Small intestine (tissue), 16 donors: ENCODE results near the gene CATSPER1. TPM values are rescaled to one million over a fixed set of nuclear protein-coding genes. Genes with fewer than 3 reads are reported as not detected.
A peak's percentile ranks its signal among the peaks of the same experiment; 100 is the strongest.

Experiments
- DNase-seq, 2 donors: peaks; one replicate each; pipeline versions ENCODE4 v3.0.0 to v3.0.0-alpha.2; 2013
- FAIRE-seq: peaks from 2 replicates; lab custom pipeline; 2012; peaks lifted over from hg19 to GRCh38; lab: Jason Lieb, UNC
- H3K27ac ChIP-seq, 3 donors: one replicate each; pipeline ENCODE4 v1.5.1; 2013; ENCODE audit warnings: low read length in 2 of 3, mild to moderate bottlenecking in 2 of 3, control low read depth in 1 of 3, inconsistent platforms in 1 of 3, low read depth in 1 of 3, moderate library complexity in 1 of 3
- H3K27me3 ChIP-seq, 3 donors: one replicate each; pipeline ENCODE4 v1.6.1; 2013; ENCODE audit warnings: low read length in 3 of 3, inconsistent platforms in 1 of 3; ENCODE audit not compliant: control insufficient read depth in 3 of 3, insufficient read depth in 3 of 3
- H3K36me3 ChIP-seq, 3 donors: one replicate each; pipeline ENCODE4 v1.6.1; 2013; ENCODE audit warnings: low read length in 3 of 3, inconsistent platforms in 1 of 3, low read depth in 1 of 3, mild to moderate bottlenecking in 1 of 3, moderate library complexity in 1 of 3; ENCODE audit not compliant: control insufficient read depth in 3 of 3, insufficient read depth in 2 of 3
- H3K4me1 ChIP-seq, 3 donors: one replicate each; pipeline ENCODE4 v1.6.1; 2013; ENCODE audit warnings: low read length in 2 of 3, inconsistent platforms in 1 of 3, low read depth in 1 of 3, mild to moderate bottlenecking in 1 of 3, moderate library complexity in 1 of 3; ENCODE audit not compliant: control insufficient read depth in 3 of 3, insufficient read depth in 2 of 3
- H3K4me3 ChIP-seq, 3 donors: one replicate each; pipeline ENCODE4 v1.5.1; 2013; ENCODE audit warnings: low read length in 3 of 3, control low read depth in 1 of 3, inconsistent platforms in 1 of 3, low read depth in 1 of 3, mild to moderate bottlenecking in 1 of 3, moderate library complexity in 1 of 3
- H3K9me3 ChIP-seq, 2 donors: one replicate each; pipeline ENCODE4 v1.6.1; 2013; ENCODE audit warnings: low read depth in 1 of 2, low read length in 1 of 2; ENCODE audit not compliant: control insufficient read depth in 2 of 2, insufficient read depth in 1 of 2
- WGBS, 3 donors: extraction: QIAGEN DNeasy Blood & Tissue Kit; methylation state at CpG; one replicate each; pipeline ENCODE4 v1.1.7; 2013; 5-methylcytosine and 5-hydroxymethylcytosine counted together
- long read RNA-seq, 10 donors: transcript quantifications; one replicate each; lab custom pipeline, GENCODE V29; 2026
- polyA plus RNA-seq, 4 donors: library from polyadenylated mRNA; stranded (reverse) in 3 of 4; unstranded in 1 of 4; fragments of 200-250 nt in 3 of 4; fragments of 120-200 nt in 1 of 4; gene quantifications; one replicate each; pipeline versions ENCODE4 v1.2.1 to v1.2.3, GENCODE V29; 2013
- donor health status: healthy with polysubstance abuse.
- donor health status: control.
- donor health status: control.
- donor health status: Bipolar disorder and iron deficiency.
- donor health status: healthy.

Gene CATSPER1
- polyA plus RNA-seq: under 1 TPM in 1 of 4 donors, not detected in 3; 0.04 TPM
- long read RNA-seq, donor 1: 0 reads
- long read RNA-seq, donor 2: 0 reads
- long read RNA-seq, donor 3: 0 reads
- long read RNA-seq, donor 4: 0 reads
- long read RNA-seq, donor 5, partial matches to known transcripts: 131 of 131 reads
- long read RNA-seq, donor 5, other reads (novel, unspliced or antisense): 0 of 131 reads
- long read RNA-seq, donor 6, partial matches to known transcripts: 154 of 161 reads
- long read RNA-seq, donor 6, other reads (novel, unspliced or antisense): 7 of 161 reads
- long read RNA-seq, donor 7: 0 reads
- long read RNA-seq, donor 8: 0 reads
- long read RNA-seq, donor 9: 0 reads
- long read RNA-seq, donor 10: 0 reads

DNA sequence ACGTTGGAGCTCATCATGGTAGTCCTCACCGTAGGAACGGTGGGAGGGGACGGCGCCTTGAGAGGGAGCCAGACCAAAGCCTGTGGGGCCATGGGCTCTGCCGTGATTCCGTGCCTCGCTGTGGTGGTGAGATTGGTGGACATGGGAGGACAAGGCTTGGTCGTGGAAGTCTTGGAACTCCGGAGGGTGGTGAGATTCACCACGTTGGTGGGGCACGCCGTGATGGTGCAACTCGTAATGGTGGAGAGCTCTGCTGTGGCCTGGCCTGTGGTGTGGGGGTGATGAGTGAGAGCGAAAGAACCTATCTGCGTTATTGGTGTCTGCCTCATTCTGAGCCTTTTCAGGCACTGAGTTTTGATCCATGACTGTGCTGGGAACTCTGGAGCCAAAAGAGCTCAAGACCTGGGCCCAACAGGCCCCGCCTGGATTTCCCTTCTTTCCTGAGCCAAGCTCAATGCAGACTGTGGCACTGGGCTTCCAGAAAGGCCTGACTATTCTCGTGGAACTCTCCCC is at the start of gene CATSPER1:
Gene CATSPER1, minus strand, starts transcription at position 463 of the 513 bp plus-strand sequence. Its CDS starts 100 bp downstream, at position 363.
- no peak within 1 kb of the TSS for H3K4me3 ChIP-seq
- 85 to 89% (median 87%) methylated on average over 18 of the region's 18 CpGs for WGBS, 3 donors
- no peaks in the 10 kb centered on the region for H3K4me1 ChIP-seq
- no peaks in the 10 kb centered on the region for H3K36me3 ChIP-seq
- no peak for DNase-seq
- H3K9me3 ChIP-seq: no peaks in the 10 kb centered on the region
- peaks cover 0 to 15% (median 0%) of the 10 kb centered on the region in 3 donors for H3K27me3 ChIP-seq
- H3K27ac ChIP-seq: no peak within 1 kb of the TSS
- FAIRE-seq: no peak

DNA sequence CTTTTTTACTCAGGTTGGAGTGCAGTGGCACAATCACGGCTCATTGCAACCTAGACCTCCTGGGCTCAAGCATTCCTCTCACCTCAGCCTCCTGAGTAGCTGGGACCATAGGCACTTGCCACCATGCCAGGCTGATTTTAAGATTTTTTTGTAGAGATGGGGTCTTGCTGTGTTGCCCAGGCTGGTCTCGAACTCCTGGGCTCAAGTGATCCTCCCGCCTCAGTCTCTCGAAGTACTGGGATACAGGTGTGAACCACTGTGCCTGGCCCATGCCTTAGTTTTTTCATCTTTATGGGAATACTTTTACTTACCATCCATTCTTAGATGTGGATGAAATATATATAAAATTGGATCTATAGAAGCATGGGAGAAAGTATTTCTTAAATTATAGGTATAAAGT is 49.0 kb upstream of the CATSPER1 start:
- H3K9me3 ChIP-seq: no peaks in the 10 kb centered on the region
- peaks cover 0 to 5% (median 2%) of the 10 kb centered on the region in 3 donors for H3K4me1 ChIP-seq
- no peak for DNase-seq
- H3K27me3 ChIP-seq: no peaks in the 10 kb centered on the region
- WGBS, 3 donors: 96 to 97% (median 97%) methylated on average over 4 of the region's 4 CpGs
- peaks cover 0 to 25% (median 0%) of the 10 kb centered on the region in 3 donors for H3K36me3 ChIP-seq
- no peak overlapping the region for H3K4me3 ChIP-seq
- FAIRE-seq: no peak
- H3K27ac ChIP-seq: no peak overlapping the region

DNA sequence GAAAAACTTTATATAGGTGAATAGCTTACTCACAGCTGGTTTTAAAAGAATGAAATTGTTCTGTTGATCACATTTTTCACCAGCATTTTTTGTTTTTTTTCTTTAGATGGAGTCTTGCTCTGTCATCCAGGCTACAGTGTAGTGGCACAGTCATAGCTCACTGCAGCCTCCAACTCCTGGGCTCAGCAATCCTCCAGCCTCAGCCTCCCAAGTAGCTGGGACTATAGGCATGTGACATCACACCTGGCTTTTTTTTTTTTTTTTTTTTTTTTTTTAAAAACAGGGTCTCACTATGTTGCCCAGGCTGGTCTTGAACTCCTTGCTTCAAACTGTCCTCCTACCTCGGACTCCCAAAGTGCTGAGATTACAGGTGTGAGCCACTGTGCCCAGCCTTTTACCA is 47.4 kb upstream of the CATSPER1 start:
- Histone ChIP-seq H3K9me3 (no peaks in the 10 kb centered on the region), H3K27ac (no peak overlapping the region), H3K4me3 (no peak overlapping the region), H3K27me3 (no peaks in the 10 kb centered on the region), H3K4me1 (peaks cover 0 to 8% (median 4%) of the 10 kb centered on the region in 3 donors), H3K36me3 (peaks cover 0 to 31% (median 0%) of the 10 kb centered on the region in 3 donors)
- WGBS, 3 donors: 95 to 100% (median 97%) methylated on average over 1 of the region's 1 CpG
- FAIRE-seq: no peak
- no peak for DNase-seq

DNA sequence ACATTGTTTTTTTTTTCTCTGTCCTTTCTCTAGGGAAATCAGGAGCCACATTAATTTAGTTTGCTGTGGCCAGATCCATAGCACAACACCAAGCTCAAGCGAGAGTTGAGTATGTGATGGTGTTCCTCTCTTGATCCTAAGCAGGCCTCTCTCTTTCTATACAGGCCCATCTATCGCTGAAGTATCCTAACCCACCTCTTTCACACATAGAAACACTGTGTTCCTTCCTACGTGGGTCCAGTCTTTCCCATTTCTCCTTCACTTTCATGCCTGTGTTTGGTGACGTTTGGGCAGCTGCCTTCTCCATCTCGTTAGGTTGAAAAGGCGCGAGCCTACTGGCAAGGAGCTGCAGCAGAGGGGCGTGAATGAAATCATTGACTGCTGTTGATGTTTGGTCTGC is 46.2 kb upstream of the CATSPER1 start:
- Histone ChIP-seq H3K9me3 (no peaks in the 10 kb centered on the region), H3K27me3 (no peaks in the 10 kb centered on the region), H3K36me3 (peaks cover 0 to 43% (median under 1%) of the 10 kb centered on the region in 3 donors), H3K4me1 (peaks cover 0 to 11% (median 4%) of the 10 kb centered on the region in 3 donors), H3K4me3 (no peak overlapping the region), H3K27ac (peak overlapping the region in 1 of 3 donors; percentile 7)
- no peak for FAIRE-seq
- no peak for DNase-seq
- 82 to 83% (median 83%) methylated on average over 8 of the region's 8 CpGs for WGBS, 3 donors

DNA sequence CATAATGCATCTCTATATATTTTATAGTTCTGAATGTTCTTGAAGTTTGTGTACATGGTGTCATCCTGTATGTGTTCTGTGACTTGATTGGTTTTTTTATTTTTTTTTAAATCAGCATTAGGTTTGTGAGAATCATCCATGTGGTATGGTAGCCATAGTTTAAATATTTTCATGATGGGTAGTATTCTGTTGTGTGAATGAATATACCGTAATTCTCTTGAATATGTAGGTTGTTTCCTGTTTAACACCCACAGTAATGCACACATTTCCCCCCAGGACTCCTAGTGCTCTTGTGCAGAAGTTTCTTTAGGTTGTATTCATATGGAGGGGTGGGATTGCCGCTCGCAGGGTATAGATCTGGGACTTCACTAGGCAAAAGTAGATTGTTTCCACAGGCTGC is 45.8 kb upstream of the CATSPER1 start:
- Histone ChIP-seq H3K36me3 (peaks cover 0 to 45% (median 4%) of the 10 kb centered on the region in 3 donors), H3K4me1 (peaks cover 0 to 11% (median 4%) of the 10 kb centered on the region in 3 donors), H3K9me3 (no peaks in the 10 kb centered on the region), H3K4me3 (no peak overlapping the region), H3K27me3 (no peaks in the 10 kb centered on the region), H3K27ac (peak overlapping the region in 1 of 3 donors; percentile 7)
- DNase-seq (no peak), FAIRE-seq (no peak)
- 74 to 99% (median 80%) methylated on average over 3 of the region's 3 CpGs for WGBS, 3 donors

DNA sequence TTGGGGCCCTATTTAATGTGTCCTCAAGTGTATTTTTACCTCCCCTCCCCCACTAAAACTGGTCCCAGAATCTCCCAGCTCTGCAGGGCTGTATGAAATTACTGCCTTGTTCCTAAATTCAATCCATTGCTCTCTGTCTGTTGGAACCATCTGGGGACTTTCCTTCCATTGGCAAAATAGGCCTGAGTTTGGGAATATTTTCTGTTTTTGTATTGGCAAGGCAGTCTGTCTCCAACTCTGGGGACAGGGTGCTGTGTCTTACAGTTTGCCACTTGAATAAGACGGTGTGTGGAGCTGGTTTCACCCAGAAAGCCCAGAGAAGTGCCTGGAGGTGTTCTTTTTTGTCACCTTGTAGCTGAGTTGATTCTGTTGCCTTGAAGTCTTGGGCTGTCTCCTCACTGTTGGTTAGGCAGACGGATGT is 45.1 kb upstream of the CATSPER1 start:
- Histone ChIP-seq H3K9me3 (no peaks in the 10 kb centered on the region), H3K27me3 (no peaks in the 10 kb centered on the region), H3K27ac (peak overlapping the region in 1 of 3 donors; percentile 55), H3K4me1 (peaks cover 0 to 11% (median 4%) of the 10 kb centered on the region in 3 donors), H3K4me3 (peak overlapping the region; percentile 64 to 68 (median 66)), H3K36me3 (peaks cover 0 to 43% (median 4%) of the 10 kb centered on the region in 3 donors)
- DNase-seq (no peak), FAIRE-seq (no peak)
- WGBS, 3 donors: 28 to 41% (median 33%) methylated on average over 2 of the region's 2 CpGs

DNA sequence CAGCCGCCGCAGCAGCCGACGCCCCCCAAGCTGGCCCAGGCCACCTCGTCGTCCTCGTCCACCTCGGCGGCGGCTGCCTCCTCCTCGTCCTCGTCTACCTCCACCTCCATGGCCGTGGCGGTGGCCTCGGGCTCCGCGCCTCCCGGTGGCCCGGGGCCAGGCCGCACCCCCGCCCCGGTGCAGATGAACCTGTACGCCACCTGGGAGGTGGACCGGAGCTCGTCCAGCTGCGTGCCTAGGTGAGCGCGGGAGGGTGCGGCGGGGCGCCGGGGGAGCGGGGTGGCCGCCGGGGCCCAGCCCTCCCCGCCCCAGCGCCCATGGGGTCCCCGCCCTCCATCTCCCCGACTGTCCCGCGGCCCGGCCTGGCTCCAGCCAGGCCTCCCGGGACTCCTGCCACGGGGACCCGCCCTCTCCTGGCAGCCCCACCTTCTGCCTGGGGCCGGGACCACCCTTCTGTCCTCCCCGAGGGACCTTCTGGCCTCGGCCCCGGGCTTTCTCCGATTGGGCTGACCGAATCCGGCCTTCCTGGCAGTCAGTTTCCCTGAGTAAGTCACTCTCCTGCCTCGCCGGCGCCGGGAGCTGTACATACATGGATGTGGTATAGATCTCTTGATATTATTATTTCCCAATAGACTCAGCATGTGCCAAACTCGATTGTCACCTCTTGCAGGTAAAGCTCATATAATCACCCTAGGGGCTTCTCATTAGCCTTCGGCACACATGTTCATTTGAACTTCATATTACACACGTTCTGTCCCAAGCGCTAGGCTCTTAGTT is 44.5 kb upstream of the CATSPER1 start:
- WGBS, 3 donors: 1 to 6% (median 2%) methylated on average over 37 to 60 of the region's 60 CpGs
- peaks cover 0 to 44% (median 4%) of the 10 kb centered on the region in 3 donors for H3K36me3 ChIP-seq
- H3K27me3 ChIP-seq: no peaks in the 10 kb centered on the region
- H3K9me3 ChIP-seq: no peaks in the 10 kb centered on the region
- peak overlapping the region; percentile 64 to 68 (median 66) for H3K4me3 ChIP-seq
- H3K27ac ChIP-seq: peak overlapping the region; percentile 28 to 72 (median 55)
- no peak for FAIRE-seq
- peaks cover 0 to 11% (median 4%) of the 10 kb centered on the region in 3 donors for H3K4me1 ChIP-seq
- peak in 1 of 2 donors; percentile 63 for DNase-seq
